Activated naive CD4-positive, alpha-beta T cell treated with anti-CD3 and anti-CD28 coated beads, Interleukin-2, amount 10 ng/mL, durations not matched to agents 7 days and 5 days (primary cell): ENCODE data around the gene GMDS.

ENCODE experiments used
- CTCF ChIA-PET: fragments of 350-600 bp; sonication (Branson Sonifier 250); formaldehyde crosslinking; loops from one replicate; lab custom pipeline; 2021; ENCODE audit warnings: antibody characterized with exemption; lab: Charles Lee
- DNase-seq: peaks from one replicate; pipeline ENCODE4 v3.0.0-alpha.2; 2020
- H3K27ac Mint-ChIP-seq: one replicate; pipeline ENCODE4 v1.8.0; 2021; ENCODE audit warnings: mild to moderate bottlenecking, moderate library complexity, mixed read lengths
- H3K27me3 Mint-ChIP-seq: one replicate; pipeline ENCODE4 v1.8.0; 2021; ENCODE audit warnings: mild to moderate bottlenecking, mixed read lengths
- H3K36me3 Mint-ChIP-seq: one replicate; pipeline ENCODE4 v1.8.0; 2021; ENCODE audit warnings: mixed read lengths
- H3K4me1 Mint-ChIP-seq: one replicate; pipeline ENCODE4 v1.8.0; 2021; ENCODE audit warnings: mixed read lengths
- H3K4me3 Mint-ChIP-seq: one replicate; pipeline ENCODE4 v1.8.0; 2021; ENCODE audit warnings: mild to moderate bottlenecking, moderate library complexity, mixed read lengths
- H3K9me3 Mint-ChIP-seq: one replicate; pipeline ENCODE4 v1.8.0; 2021; ENCODE audit warnings: mixed read lengths

Gene GMDS

GRCh38 chr6:1605893-1606779 is 639.3 kb downstream of the GMDS start:
- CTCF ChIA-PET, result interaction anchor here (1.1 to 2.2 kb wide), 6 partner anchors 13 to 1029 kb away, joined by 3 to 8 read pairs (median 5); no protein-coding TSS in a partner anchor
- Mint-ChIP-seq H3K36me3 (peaks cover 3% of the 10 kb centered on the region), H3K27ac (peak overlapping the region; percentile 33), H3K4me1 (peaks cover 34% of the 10 kb centered on the region), H3K27me3 (peaks cover 93% of the 10 kb centered on the region), H3K4me3 (no peak overlapping the region), H3K9me3 (no peaks in the 10 kb centered on the region)
- DNase-seq, result no peak

GRCh38 chr6:1605004-1605892 is 640.2 kb downstream of the GMDS start:
- H3K4me3 Mint-ChIP-seq, result no peak overlapping the region
- H3K36me3 Mint-ChIP-seq, result peaks cover 3% of the 10 kb centered on the region
- CTCF ChIA-PET, result interaction anchor here (1.4 to 2.2 kb wide), 3 partner anchors 499 to 1030 kb away, joined by 3 to 8 read pairs (median 7); no protein-coding TSS in a partner anchor
- peaks cover 95% of the 10 kb centered on the region for H3K27me3 Mint-ChIP-seq
- H3K4me1 Mint-ChIP-seq, result peaks cover 30% of the 10 kb centered on the region
- no peaks in the 10 kb centered on the region for H3K9me3 Mint-ChIP-seq
- DNase-seq, result no peak
- H3K27ac Mint-ChIP-seq, result peak overlapping the region; percentile 74

GRCh38 chr6:1604158-1605003 is 641.0 kb downstream of the GMDS start:
- Mint-ChIP-seq H3K36me3 (peaks cover 3% of the 10 kb centered on the region), H3K27me3 (peaks cover 96% of the 10 kb centered on the region), H3K4me3 (no peak overlapping the region), H3K9me3 (no peaks in the 10 kb centered on the region), H3K4me1 (peaks cover 30% of the 10 kb centered on the region), H3K27ac (no peak overlapping the region)
- peak; percentile 60 for DNase-seq
- CTCF ChIA-PET, result no interaction called here

- H3K36me3 Mint-ChIP-seq, result peaks cover 2% of the 10 kb centered on the region
- H3K27ac Mint-ChIP-seq, result peak overlapping the region; percentile 45
- H3K27me3 Mint-ChIP-seq, result peaks cover 96% of the 10 kb centered on the region
- CTCF ChIA-PET, result interaction anchor here (1.0 kb wide), 1 partner anchor 78 kb away, joined by 5 read pairs; no protein-coding TSS in a partner anchor
- DNase-seq, result no peak
- peaks cover 26% of the 10 kb centered on the region for H3K4me1 Mint-ChIP-seq
- H3K9me3 Mint-ChIP-seq, result no peaks in the 10 kb centered on the region
- H3K4me3 Mint-ChIP-seq, result no peak overlapping the region
Measured at GRCh38 chr6:1603708-1604107, 641.7 kb downstream of the GMDS start.

- no peak overlapping the region for H3K27ac Mint-ChIP-seq
- CTCF ChIA-PET, result interaction anchor here (0.6 to 2.2 kb wide), 6 partner anchors 92 to 1032 kb away, joined by 3 to 9 read pairs (median 3); no protein-coding TSS in a partner anchor
- peaks cover 12% of the 10 kb centered on the region for H3K4me1 Mint-ChIP-seq
- H3K9me3 Mint-ChIP-seq, result no peaks in the 10 kb centered on the region
- H3K36me3 Mint-ChIP-seq, result no peaks in the 10 kb centered on the region
- DNase-seq, result no peak
- H3K4me3 Mint-ChIP-seq, result no peak overlapping the region
- H3K27me3 Mint-ChIP-seq, result peaks cover 96% of the 10 kb centered on the region
Measured at GRCh38 chr6:1602049-1602713, 643.2 kb downstream of the GMDS start.

GRCh38 chr6:1601158-1602048 is 644.0 kb downstream of the GMDS start:
- H3K27ac Mint-ChIP-seq, result no peak overlapping the region
- peaks cover 8% of the 10 kb centered on the region for H3K4me1 Mint-ChIP-seq
- DNase-seq, result no peak
- no peak overlapping the region for H3K4me3 Mint-ChIP-seq
- no peaks in the 10 kb centered on the region for H3K36me3 Mint-ChIP-seq
- CTCF ChIA-PET, result interaction anchor here (0.6 to 2.3 kb wide), 4 partner anchors 82 to 1033 kb away, joined by 3 to 9 read pairs (median 4); no protein-coding TSS in a partner anchor
- H3K27me3 Mint-ChIP-seq, result peaks cover 96% of the 10 kb centered on the region
- H3K9me3 Mint-ChIP-seq, result no peaks in the 10 kb centered on the region

- H3K27me3 Mint-ChIP-seq, result peaks cover 96% of the 10 kb centered on the region
- H3K9me3 Mint-ChIP-seq, result no peaks in the 10 kb centered on the region
- peaks cover 9% of the 10 kb centered on the region for H3K4me1 Mint-ChIP-seq
- H3K4me3 Mint-ChIP-seq, result no peak overlapping the region
- H3K36me3 Mint-ChIP-seq, result no peaks in the 10 kb centered on the region
- DNase-seq, result no peak
- CTCF ChIA-PET, result interaction anchor here (2.2 to 2.3 kb wide), 2 partner anchors 753 to 1034 kb away, joined by 5 to 9 read pairs; no protein-coding TSS in a partner anchor
- no peak overlapping the region for H3K27ac Mint-ChIP-seq
Measured at GRCh38 chr6:1600764-1601157, 644.6 kb downstream of the GMDS start.

- Mint-ChIP-seq H3K9me3 (no peaks in the 10 kb centered on the region), H3K4me3 (no peak overlapping the region), H3K27me3 (peaks cover 95% of the 10 kb centered on the region), H3K36me3 (no peaks in the 10 kb centered on the region), H3K4me1 (peaks cover 4% of the 10 kb centered on the region), H3K27ac (no peak overlapping the region)
- no peak for DNase-seq
- CTCF ChIA-PET, result interaction anchor here (0.6 to 2.3 kb wide), 2 partner anchors 498 to 754 kb away, joined by 3 to 5 read pairs; no protein-coding TSS in a partner anchor
Measured at GRCh38 chr6:1600063-1600763, 645.2 kb downstream of the GMDS start.

GRCh38 chr6:1599469-1599868 is 645.9 kb downstream of the GMDS start:
- DNase-seq, result no peak
- Mint-ChIP-seq H3K36me3 (no peaks in the 10 kb centered on the region), H3K4me3 (no peak overlapping the region), H3K9me3 (no peaks in the 10 kb centered on the region), H3K4me1 (peaks cover 6% of the 10 kb centered on the region), H3K27ac (no peak overlapping the region), H3K27me3 (peaks cover 94% of the 10 kb centered on the region)
- CTCF ChIA-PET, result interaction anchor here (0.5 to 2.3 kb wide), 4 partner anchors 8 to 945 kb away, joined by 3 to 5 read pairs (median 4); no protein-coding TSS in a partner anchor

GRCh38 chr6:1598886-1599285 is 646.5 kb downstream of the GMDS start:
- no peaks in the 10 kb centered on the region for H3K9me3 Mint-ChIP-seq
- peaks cover 94% of the 10 kb centered on the region for H3K27me3 Mint-ChIP-seq
- no peak overlapping the region for H3K4me3 Mint-ChIP-seq
- no peaks in the 10 kb centered on the region for H3K36me3 Mint-ChIP-seq
- CTCF ChIA-PET, result interaction anchor here (0.5 to 2.3 kb wide), 7 partner anchors 8 to 1036 kb away, joined by 3 to 7 read pairs (median 4); no protein-coding TSS in a partner anchor
- peaks cover 6% of the 10 kb centered on the region for H3K4me1 Mint-ChIP-seq
- DNase-seq, result no peak
- H3K27ac Mint-ChIP-seq, result no peak overlapping the region

- H3K4me1 Mint-ChIP-seq, result peaks cover 6% of the 10 kb centered on the region
- H3K9me3 Mint-ChIP-seq, result no peaks in the 10 kb centered on the region
- peaks cover 94% of the 10 kb centered on the region for H3K27me3 Mint-ChIP-seq
- no peaks in the 10 kb centered on the region for H3K36me3 Mint-ChIP-seq
- H3K27ac Mint-ChIP-seq, result no peak overlapping the region
- CTCF ChIA-PET, result interaction anchor here (0.6 to 4.7 kb wide), 7 partner anchors 9 to 1585 kb away, joined by 4 to 38 read pairs (median 4); no protein-coding TSS in a partner anchor
- DNase-seq, result no peak
- H3K4me3 Mint-ChIP-seq, result no peak overlapping the region
Measured at GRCh38 chr6:1598433-1598832, 647.0 kb downstream of the GMDS start.
